GM12875 (cell line): ENCODE data around the gene AGAP2.

Source experiments
- H3K4me3 ChIP-seq: one replicate; pipeline ENCODE4 v1.5.1; 2011; ENCODE audit warnings: low read depth, low read length, control low read depth
- TF ChIP-seq, protein P1 (sequence below): IDR thresholded peaks from 2 replicates; pipeline ENCODE4 v1.5.1; 2011; ENCODE audit warnings: low read depth, mild to moderate bottlenecking, control low read depth, inconsistent platforms, low read length, moderate library complexity, borderline replicate concordance; ENCODE audit not compliant: insufficient read depth

AGAP2 gene

DNA sequence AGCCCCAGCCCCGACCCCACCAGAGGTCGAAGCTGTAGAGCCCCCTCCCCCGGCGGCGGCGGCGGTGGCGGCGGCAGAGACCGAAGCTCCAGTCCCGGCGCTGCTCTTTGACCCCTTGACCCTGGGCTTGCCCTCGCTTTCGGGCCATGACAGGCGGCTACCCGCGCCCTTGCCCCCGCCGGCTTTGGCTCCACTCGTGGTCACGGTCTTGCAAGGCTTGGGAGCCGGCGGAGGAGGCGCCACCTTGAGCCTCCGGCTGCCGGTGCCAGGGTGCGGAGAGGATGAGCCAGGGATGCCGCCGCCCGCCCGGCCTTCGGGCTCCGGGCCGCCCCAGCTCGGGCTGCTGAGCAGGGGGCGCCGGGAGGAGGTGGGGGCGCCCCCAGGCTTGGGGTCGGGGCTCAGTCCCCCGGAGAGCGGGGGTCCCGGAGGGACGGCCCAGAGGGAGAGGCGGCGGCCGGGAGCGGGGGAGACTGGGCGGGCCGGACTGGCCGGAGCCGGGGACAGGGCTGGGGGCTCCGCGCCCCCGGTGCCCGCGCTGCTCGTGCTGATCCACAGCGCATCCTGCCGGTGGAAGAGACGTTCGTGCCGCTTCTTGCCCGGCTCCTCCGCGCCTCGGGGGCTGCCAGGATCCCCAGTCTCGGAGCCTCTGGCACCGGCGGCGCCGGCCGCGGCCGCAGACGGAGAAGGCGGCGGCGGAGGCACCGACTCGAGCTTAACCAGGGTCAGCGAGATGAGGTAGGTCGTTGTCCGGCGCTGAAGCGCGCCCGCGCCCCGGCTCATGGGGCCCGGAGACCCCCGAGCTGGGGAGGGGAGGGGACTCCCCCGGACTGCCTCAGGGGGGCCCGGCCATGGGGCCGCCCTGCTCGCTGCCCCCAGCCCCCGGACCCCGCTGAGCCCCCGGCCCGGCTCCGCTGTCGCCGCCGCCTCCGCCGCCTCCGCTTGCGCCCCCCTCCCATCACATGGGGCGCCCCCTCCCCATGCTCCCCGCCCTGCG lies 778 bp downstream of the AGAP2 start:
- no peak overlapping the region for H3K4me3 ChIP-seq
- TF ChIP-seq, protein P1, sequence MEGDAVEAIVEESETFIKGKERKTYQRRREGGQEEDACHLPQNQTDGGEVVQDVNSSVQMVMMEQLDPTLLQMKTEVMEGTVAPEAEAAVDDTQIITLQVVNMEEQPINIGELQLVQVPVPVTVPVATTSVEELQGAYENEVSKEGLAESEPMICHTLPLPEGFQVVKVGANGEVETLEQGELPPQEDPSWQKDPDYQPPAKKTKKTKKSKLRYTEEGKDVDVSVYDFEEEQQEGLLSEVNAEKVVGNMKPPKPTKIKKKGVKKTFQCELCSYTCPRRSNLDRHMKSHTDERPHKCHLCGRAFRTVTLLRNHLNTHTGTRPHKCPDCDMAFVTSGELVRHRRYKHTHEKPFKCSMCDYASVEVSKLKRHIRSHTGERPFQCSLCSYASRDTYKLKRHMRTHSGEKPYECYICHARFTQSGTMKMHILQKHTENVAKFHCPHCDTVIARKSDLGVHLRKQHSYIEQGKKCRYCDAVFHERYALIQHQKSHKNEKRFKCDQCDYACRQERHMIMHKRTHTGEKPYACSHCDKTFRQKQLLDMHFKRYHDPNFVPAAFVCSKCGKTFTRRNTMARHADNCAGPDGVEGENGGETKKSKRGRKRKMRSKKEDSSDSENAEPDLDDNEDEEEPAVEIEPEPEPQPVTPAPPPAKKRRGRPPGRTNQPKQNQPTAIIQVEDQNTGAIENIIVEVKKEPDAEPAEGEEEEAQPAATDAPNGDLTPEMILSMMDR: no peak

DNA sequence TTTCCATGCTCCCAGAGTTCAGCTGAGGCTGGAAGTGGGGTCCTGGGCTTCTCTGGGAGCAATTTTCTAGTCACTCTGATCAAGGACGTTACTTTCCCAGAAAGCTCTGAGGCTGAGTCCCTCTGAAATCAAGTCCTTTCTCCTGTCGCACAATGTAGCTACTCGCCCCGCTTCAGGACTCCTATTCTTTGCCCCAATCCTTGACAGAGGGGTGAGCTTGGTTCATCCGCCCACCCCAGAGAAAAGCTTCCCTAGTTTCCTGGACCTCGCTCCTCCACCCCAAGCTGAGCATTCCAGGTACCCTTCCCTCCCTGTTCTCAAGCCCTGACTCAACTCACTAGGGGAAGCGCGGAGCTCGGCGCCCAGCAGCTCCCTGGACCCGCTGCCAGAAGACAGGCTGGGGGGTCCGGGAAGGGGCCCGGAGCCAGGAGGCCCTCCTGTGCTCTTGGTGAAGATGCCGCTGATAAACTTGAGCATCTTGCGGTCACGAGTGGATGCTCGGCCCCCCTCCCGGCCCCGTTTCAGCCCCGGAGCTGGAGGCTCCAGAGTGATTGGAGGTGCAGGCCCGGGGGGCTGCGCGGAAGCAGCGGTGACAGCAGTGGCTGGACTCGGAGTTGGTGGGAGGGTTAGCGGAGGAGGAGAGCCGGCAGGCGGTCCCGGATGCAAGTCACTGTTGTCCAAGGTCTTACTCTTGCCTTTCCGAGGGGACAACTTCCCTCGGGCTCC lies 1.6 kb downstream of the AGAP2 start:
- TF ChIP-seq, protein P1: no peak
- H3K4me3 ChIP-seq: no peak overlapping the region

DNA sequence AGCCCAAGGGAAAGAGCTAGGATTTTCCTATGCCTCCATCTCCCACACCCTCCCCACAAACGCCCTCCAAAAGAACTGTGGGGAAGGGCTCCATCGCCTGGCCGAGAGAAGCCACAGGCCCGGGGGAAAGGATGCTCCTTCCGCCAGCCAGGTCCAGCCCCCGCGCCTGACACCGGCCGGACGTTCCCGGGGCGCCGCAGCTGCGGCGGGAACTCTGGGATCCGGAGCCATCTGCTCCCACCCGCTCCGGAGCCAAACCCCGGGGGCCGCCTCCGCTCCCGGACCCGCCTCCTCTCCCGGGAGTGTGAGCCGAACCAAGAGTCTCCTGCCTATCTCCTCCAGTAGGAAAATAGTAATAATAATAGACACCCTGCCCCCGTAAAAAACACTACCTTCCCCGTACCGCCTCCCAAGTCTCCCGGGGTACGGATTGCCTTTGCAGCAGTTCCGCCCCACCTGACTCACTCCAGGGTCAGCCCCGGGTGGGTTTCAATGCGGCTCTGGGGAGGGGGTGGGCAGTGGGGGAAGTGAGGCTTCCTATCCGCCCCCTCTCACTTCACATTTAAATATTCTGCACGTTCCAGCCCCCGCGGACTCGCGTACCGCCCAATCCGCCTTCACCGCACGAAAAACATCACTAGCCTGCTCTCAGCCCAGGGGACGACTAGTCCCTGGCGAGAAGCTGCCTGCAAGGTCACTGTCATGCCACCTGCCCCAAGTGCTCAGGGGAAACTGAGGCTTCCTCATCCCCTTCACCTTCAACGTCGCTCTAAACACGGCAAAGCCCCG lies 2.4 kb downstream of the AGAP2 start:
- TF ChIP-seq, protein P1: no peak
- no peak overlapping the region for H3K4me3 ChIP-seq

DNA sequence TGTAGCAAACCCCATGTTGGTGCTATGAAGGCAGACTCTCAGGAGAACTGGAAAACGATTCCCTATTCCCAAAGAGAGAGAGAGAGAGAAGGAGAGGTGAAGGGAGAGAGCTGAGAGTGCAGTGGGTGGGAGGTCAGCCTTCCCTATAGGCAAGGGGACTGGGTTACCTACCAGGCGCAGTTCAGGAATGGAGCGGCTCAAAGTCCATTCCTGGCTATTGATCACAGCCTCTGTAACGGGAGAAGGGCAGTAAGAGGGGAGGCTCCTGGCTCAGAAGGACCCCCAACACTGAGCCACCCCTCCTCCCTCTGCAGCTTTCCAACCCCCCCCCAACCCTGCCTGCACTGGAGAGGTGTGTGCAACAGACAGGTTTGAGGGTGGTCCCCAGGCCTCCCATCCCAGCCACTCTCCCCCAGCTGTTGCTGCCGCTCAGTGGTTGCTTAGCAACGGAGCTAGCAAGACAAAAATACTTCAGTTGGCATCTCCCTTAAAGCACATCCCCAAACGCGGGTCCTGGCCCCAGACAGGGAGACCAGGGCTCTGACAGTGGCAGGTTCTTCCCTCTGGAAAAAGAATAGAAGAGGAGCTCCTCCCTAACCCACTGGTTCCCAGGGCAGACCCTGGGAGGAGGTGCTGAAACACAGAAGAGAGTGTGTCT lies 3.2 kb downstream of the AGAP2 start:
- TF ChIP-seq, protein P1: no peak
- H3K4me3 ChIP-seq: no peak overlapping the region

DNA sequence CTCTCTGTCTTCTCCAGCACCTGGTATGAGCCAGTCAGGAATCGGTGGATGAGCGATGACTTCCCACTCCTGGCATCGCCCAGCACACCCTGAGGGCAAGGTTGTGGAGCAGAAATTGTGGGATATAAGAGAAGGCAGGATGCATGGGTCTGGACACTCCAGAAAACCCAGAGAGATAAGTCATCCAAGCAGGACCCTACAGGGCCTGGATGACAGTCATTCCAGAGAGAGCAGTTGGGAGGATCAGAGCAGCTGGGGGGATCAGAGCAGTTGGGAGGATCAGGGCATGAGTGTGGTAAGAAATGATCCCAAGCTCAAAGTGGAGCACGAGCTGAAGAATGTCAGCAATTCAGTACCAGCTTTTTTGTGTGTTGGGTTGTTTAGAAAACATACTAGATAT lies 4.0 kb downstream of the AGAP2 start:
- TF ChIP-seq, protein P1: no peak
- no peak overlapping the region for H3K4me3 ChIP-seq

DNA sequence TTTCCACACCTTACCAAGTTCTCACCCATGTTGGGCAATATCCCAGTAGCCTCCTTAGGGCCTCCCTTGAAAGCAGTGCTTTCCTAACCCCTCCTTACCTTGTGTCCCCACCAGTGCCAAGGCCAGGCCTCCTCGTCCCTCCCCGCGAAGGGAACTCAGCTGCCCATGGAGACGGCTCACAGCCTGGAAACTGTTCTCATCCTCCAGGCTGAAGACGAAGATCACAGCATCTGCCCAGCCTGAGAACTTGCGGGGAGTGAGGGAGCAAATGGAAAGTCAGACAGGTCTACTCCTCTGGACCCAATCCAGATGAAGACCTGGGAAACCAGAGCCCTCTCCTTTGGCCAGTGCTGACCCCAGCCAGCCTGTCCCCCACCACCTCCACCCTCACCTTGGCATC lies 4.6 kb downstream of the AGAP2 start:
- no peak overlapping the region for H3K4me3 ChIP-seq
- TF ChIP-seq, protein P1: no peak
